ENCODE measurements around the gene REEP1. TPM values are rescaled to one million over a fixed set of nuclear protein-coding genes. Genes with fewer than 3 reads are reported as not detected.

REEP1 gene
- total RNA-seq, 1 experiment from 2014 or later = 0.31 TPM

DNA sequence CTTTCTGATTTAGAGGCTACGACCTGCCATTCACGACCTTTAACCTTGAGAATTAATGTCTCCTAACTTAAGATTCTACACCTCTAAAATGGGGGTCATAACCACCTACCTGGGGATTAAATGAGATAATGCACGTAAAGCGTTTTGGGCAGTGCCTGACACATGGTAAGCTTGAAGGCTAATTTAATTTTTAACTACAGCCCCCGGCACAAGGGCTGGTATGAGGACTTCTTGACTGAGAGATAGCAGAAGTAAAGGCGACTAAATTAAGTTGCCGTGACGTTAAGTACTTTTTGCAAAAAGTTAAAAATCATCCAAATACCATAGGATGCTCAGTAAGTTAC is 137.6 kb downstream of the REEP1 start:
- Histone ChIP-seq H3K9me2 (ENCODE audit: insufficient read depth) (no peaks in the 10 kb centered on the region), H3K9me3 (ENCODE audit: insufficient read depth, low read depth) (no peaks in the 10 kb centered on the region), H3K79me2 (ENCODE audit: low read depth) (peaks cover 53% of the 10 kb centered on the region), H3K27me3 (ENCODE audit: insufficient read depth, low read depth) (no peaks in the 10 kb centered on the region), H4K20me1 (ENCODE audit: insufficient read depth) (no peaks in the 10 kb centered on the region), H2AFZ (peak overlapping the region; percentile 87), H3K4me2 (peak overlapping the region; percentile 90), H3F3A (ENCODE audit: insufficient read depth, low read depth) (peaks cover 20% of the 10 kb centered on the region), H3K4me1 (replicated peaks; ENCODE audit: insufficient read depth) (peaks cover 34% of the 10 kb centered on the region), H3K36me3 (ENCODE audit: low read depth) (no peaks in the 10 kb centered on the region; the same call in 1 of the 2 replicates), H3K4me3 (peak overlapping the region; percentile 73), H3K27ac (peak overlapping the region; percentile 60)
- no TSS peak for BruUV-seq (replicated peaks)
- intact Hi-C loops (cut with micrococcal nuclease; ENCODE audit: unreplicated experiment) = loop anchor here (5.0 to 10.0 kb wide), 3 partner anchors 375 to 505 kb away; partner anchors contain the start of gene RNF103
- no peak for DNase-seq
- TF ChIP-seq EZH2 (IDR thresholded peaks at IDR 0.05; ENCODE audit: low read depth) = no peak
- TF ChIP-seq, protein P1, sequence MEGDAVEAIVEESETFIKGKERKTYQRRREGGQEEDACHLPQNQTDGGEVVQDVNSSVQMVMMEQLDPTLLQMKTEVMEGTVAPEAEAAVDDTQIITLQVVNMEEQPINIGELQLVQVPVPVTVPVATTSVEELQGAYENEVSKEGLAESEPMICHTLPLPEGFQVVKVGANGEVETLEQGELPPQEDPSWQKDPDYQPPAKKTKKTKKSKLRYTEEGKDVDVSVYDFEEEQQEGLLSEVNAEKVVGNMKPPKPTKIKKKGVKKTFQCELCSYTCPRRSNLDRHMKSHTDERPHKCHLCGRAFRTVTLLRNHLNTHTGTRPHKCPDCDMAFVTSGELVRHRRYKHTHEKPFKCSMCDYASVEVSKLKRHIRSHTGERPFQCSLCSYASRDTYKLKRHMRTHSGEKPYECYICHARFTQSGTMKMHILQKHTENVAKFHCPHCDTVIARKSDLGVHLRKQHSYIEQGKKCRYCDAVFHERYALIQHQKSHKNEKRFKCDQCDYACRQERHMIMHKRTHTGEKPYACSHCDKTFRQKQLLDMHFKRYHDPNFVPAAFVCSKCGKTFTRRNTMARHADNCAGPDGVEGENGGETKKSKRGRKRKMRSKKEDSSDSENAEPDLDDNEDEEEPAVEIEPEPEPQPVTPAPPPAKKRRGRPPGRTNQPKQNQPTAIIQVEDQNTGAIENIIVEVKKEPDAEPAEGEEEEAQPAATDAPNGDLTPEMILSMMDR (conservative IDR thresholded peaks at IDR 0.05) = no peak
- ChIA-PET CTCF (no interaction called here), POLR2A (ENCODE audit: unreplicated experiment) (interaction anchor here (0.7 kb wide), 1 partner anchor 523 kb away, joined by 4 read pairs; no protein-coding TSS in a partner anchor)

DNA sequence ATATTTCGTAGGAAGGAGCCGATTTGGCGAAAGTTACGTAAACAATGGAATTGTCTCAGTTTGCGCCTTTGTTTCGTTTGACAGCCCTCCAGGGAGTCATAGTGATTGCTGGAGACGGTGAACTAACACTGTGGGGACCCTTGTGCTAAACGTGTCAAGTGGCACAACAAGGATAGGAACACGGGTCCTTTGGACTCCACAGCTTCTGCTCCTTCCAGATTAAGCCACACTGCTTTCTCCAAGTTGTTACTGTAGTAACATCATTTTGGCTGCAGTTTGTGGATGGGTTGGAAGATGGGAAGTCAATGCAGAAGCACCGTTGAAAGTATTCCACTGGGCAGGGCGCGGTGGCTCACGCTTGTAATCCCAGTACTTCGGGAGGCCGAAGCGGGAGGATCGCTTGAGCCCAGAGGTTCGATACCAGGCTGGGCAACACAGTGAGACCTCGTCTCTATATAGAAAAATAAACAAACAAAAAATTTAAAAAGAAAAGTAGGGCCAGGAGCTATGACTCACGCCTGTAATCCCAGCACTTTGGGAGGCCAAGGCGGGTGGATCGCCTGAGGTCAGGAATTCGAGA is 141.5 kb downstream of the REEP1 start:
- H3K4me1 ChIP-seq (replicated peaks; ENCODE audit: insufficient read depth) = peaks cover 44% of the 10 kb centered on the region
- ChIA-PET CTCF (no interaction called here), POLR2A (ENCODE audit: unreplicated experiment) (interaction anchor here (0.7 to 1.2 kb wide), 2 partner anchors 202 to 245 kb away, joined by 3 to 6 read pairs; partner anchors contain the start of gene KDM3A)
- H2AFZ ChIP-seq = peak overlapping the region; percentile 76
- peak overlapping the region; percentile 97 for H3K27ac ChIP-seq
- H3K4me2 ChIP-seq = peak overlapping the region; percentile 99
- H3K9me3 ChIP-seq (ENCODE audit: insufficient read depth, low read depth) = no peaks in the 10 kb centered on the region
- H3K4me3 ChIP-seq = peak overlapping the region; percentile 93
- no peaks in the 10 kb centered on the region for H3K27me3 ChIP-seq (ENCODE audit: insufficient read depth, low read depth)
- peaks cover 31% of the 10 kb centered on the region for H3F3A ChIP-seq (ENCODE audit: insufficient read depth, low read depth)
- intact Hi-C loops (cut with micrococcal nuclease; ENCODE audit: unreplicated experiment) = loop anchor here (2.0 to 10.0 kb wide), 4 partner anchors 245 to 509 kb away; partner anchors contain the start of genes KDM3A and RNF103
- no peaks in the 10 kb centered on the region for H3K9me2 ChIP-seq (ENCODE audit: insufficient read depth)
- no peaks in the 10 kb centered on the region for H3K36me3 ChIP-seq (ENCODE audit: low read depth)
- DNase-seq = peak in 1 of 2 experiments; percentile 38
- no peak for TF ChIP-seq EZH2 (IDR thresholded peaks at IDR 0.05; ENCODE audit: low read depth)
- TF ChIP-seq, protein P1 (conservative IDR thresholded peaks at IDR 0.05) = no peak
- no TSS peak for BruUV-seq (replicated peaks)
- H3K79me2 ChIP-seq (ENCODE audit: low read depth) = peaks cover 73% of the 10 kb centered on the region
- H4K20me1 ChIP-seq (ENCODE audit: insufficient read depth) = peaks cover 35% of the 10 kb centered on the region

DNA sequence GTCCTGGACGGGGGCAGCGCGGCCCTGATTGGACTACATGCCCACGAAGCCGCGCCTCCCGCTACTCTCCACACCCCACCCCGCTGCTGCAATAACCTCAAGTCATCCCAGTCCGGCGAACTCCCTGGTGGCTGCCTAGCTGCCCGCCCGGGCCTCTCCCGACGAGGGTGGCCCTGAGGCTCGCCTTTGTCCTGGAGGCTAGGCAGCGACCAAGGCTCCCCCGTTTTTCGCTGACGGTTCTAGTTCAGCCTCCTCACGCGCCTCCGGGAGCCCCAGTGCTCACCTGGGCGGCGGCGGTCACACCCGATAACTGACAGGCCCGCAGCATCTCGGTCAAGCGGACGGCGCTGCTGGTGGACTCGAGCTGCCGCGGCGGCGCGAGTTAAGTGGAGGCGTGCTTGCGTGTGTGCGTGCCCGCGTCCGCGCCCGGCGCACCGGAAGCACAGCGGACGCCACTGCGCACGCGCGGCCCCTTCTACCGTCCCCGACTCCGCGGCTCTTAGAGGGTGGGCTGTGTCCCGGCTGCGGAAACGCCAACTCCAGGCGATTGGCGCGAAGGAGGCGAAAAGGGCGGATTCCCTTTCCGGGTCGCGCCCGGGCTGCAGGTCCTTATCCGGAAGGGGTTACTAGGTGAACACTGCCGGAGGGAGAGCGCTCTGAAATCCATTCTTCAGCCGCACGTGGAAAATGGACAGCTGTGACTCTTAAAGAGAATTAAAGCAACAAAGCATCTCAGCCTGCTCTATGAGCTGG is 142.2 kb downstream of the REEP1 start, which contains the start of gene IMMT:
IMMT (minus strand) TSS at position 408 of the 753 bp plus-strand sequence; CDS start at position 328, 80 bp downstream.
- intact Hi-C loops (cut with micrococcal nuclease; ENCODE audit: unreplicated experiment) = loop anchor here (2.0 to 10.0 kb wide), 4 partner anchors 246 to 510 kb away; partner anchors contain the start of genes KDM3A and RNF103
- H3K4me2 ChIP-seq = peak within 1 kb of the TSS; percentile 99
- H2AFZ ChIP-seq = peak within 1 kb of the TSS; percentile 91
- peaks cover 38% of the 10 kb centered on the region for H3K4me1 ChIP-seq (replicated peaks; ENCODE audit: insufficient read depth)
- TF ChIP-seq, protein P1 (conservative IDR thresholded peaks at IDR 0.05) = no peak
- no peak for TF ChIP-seq EZH2 (IDR thresholded peaks at IDR 0.05; ENCODE audit: low read depth)
- H3K9me3 ChIP-seq (ENCODE audit: insufficient read depth, low read depth) = no peaks in the 10 kb centered on the region
- POLR2A ChIA-PET (ENCODE audit: unreplicated experiment) = interaction anchor here (0.6 to 1.2 kb wide), 3 partner anchors 83 to 246 kb away, joined by 3 to 6 read pairs (median 5); partner anchors contain the start of gene KDM3A
- peaks cover 42% of the 10 kb centered on the region for H4K20me1 ChIP-seq (ENCODE audit: insufficient read depth)
- H3K27me3 ChIP-seq (ENCODE audit: insufficient read depth, low read depth) = no peaks in the 10 kb centered on the region
- CTCF ChIA-PET = no interaction called here
- peaks cover 73% of the 10 kb centered on the region for H3K79me2 ChIP-seq (ENCODE audit: low read depth)
- TSS peak; percentile 79 for BruUV-seq (replicated peaks)
- H3K4me3 ChIP-seq = peak within 1 kb of the TSS; percentile 93
- no peaks in the 10 kb centered on the region for H3K36me3 ChIP-seq (ENCODE audit: low read depth)
- H3K9me2 ChIP-seq (ENCODE audit: insufficient read depth) = no peaks in the 10 kb centered on the region
- peaks cover 31% of the 10 kb centered on the region for H3F3A ChIP-seq (ENCODE audit: insufficient read depth, low read depth)
- DNase-seq = peak; percentile 89 to 96
- H3K27ac ChIP-seq = peak within 1 kb of the TSS; percentile 97

Data from PC-9 (cell line).